Prostate gland (tissue), 2 donors: ENCODE measurements around the gene TPRX2. TPM values are rescaled to one million over a fixed set of nuclear protein-coding genes. Genes with fewer than 3 reads are reported as not detected.

ENCODE experiments used
- DNase-seq: peaks from one replicate; pipeline ENCODE4 v3.0.0-alpha.2; 2019; ENCODE audit warnings: low spot score
- H3K27ac ChIP-seq, 2 donors: fragments of 200-600 bp; sonication (generic); 2 replicates each; pipeline ENCODE4 v1.5.1; 2017 to 2019
- H3K27me3 ChIP-seq: fragments of 200-600 bp; sonication (generic); replicated peaks from 2 replicates; pipeline ENCODE4 v1.5.1; 2019; ENCODE audit not compliant: insufficient read depth
- H3K36me3 ChIP-seq, 2 donors: fragments of 200-600 bp; sonication (generic); 1 replicate in 1 of 2; 2 replicates in 1 of 2; pipeline versions ENCODE4 v1.5.1 to v1.8.1; 2017 to 2019
- H3K4me1 ChIP-seq: fragments of 200-600 bp; sonication (generic); replicated peaks from 2 replicates; pipeline ENCODE4 v1.5.1; 2019
- H3K4me3 ChIP-seq, 2 donors: fragments of 200-600 bp; sonication (generic); 2 replicates each; pipeline ENCODE4 v1.5.1; 2017 to 2019
- H3K9me3 ChIP-seq: fragments of 200-600 bp; sonication (generic); 2 replicates; pipeline ENCODE4 v1.5.1; 2017
- CTCF ChIP-seq, 4 experiments: fragments of 200-600 bp in 2 of 4; fragments of 450-650 bp in 2 of 4; sonication (generic) in 2 of 4; IDR thresholded peaks; 1 replicate in 3 of 4; 2 replicates in 1 of 4; pipeline ENCODE4 v1.5.1; 2016 to 2019; ENCODE audit warnings: antibody characterized with exemption in 4 of 4, mild to moderate bottlenecking in 2 of 4, moderate library complexity in 2 of 4
- POLR2A ChIP-seq: fragments of 450-650 bp; IDR thresholded peaks from one replicate; pipeline ENCODE4 v1.6.1; 2016; ENCODE audit warnings: antibody characterized with exemption, mild to moderate bottlenecking
- POLR2AphosphoS5 ChIP-seq: sonication (generic); formaldehyde crosslinking; IDR thresholded peaks from one replicate; pipeline ENCODE4 v1.6.1; 2017; ENCODE audit warnings: antibody characterized with exemption
- WGBS: methylation state at CpG from one replicate; pipeline ENCODE4 v1.1.5; 2018; 5-methylcytosine and 5-hydroxymethylcytosine counted together
- intact Hi-C: fragments of 100-400 bp; cut with DNase I; formaldehyde crosslinking; loops from one replicate; pipeline ENCODE4 v1.14.2; 2022
- total RNA-seq, 2 donors: library from RNA; depleted of rRNA; stranded (reverse); fragments of >200 nt; gene quantifications; one replicate each; pipeline ENCODE4 v1.1.0, GENCODE V29; 2016

Gene TPRX2
- total RNA-seq, 2 donors from 2014 or later, result not detected

- Histone ChIP-seq H3K27ac (no peak overlapping the region), H3K36me3 (no peaks in the 10 kb centered on the region), H3K4me3 (no peak overlapping the region), H3K27me3 (no peaks in the 10 kb centered on the region), H3K4me1 (no peaks in the 10 kb centered on the region), H3K9me3 (no peaks in the 10 kb centered on the region)
- WGBS, result 73% methylated on average over 3 of the region's 3 CpGs
- TF ChIP-seq CTCF (IDR thresholded peaks at IDR 0.05) (no peak), POLR2AphosphoS5 (no peak), POLR2A (no peak)
- intact Hi-C loops, result no loop called here
- no peak for DNase-seq
Measured at GRCh38 chr19:47882890-47883289, 23.9 kb downstream of the TPRX2 start.

DNA sequence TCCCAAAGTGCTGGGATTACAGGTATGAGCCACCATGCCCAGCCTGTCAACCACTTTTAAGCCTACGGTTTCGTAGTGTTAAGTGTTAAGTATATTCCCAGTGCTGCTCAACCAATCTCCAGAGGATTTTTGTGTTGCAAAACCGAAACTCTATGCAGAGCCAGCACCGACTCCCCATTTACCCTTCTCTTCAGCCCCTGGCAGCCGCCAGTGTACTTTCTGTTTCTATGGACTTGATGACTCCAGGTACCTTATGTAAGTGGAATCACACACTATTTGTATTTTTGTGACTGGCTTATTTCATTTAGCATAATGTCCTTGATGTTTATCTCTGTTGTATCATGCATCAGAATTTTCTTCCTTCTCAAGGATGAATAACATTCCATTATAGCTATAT lies 26.0 kb downstream of the TPRX2 start:
- WGBS, result 80% methylated on average over 5 of the region's 5 CpGs
- TF ChIP-seq POLR2AphosphoS5 (no peak), CTCF (IDR thresholded peaks at IDR 0.05) (no peak), POLR2A (no peak)
- Histone ChIP-seq H3K4me3 (no peak overlapping the region), H3K36me3 (no peaks in the 10 kb centered on the region), H3K4me1 (no peaks in the 10 kb centered on the region), H3K9me3 (no peaks in the 10 kb centered on the region), H3K27me3 (no peaks in the 10 kb centered on the region), H3K27ac (no peak overlapping the region)
- DNase-seq, result no peak
- intact Hi-C loops, result no loop called here

DNA sequence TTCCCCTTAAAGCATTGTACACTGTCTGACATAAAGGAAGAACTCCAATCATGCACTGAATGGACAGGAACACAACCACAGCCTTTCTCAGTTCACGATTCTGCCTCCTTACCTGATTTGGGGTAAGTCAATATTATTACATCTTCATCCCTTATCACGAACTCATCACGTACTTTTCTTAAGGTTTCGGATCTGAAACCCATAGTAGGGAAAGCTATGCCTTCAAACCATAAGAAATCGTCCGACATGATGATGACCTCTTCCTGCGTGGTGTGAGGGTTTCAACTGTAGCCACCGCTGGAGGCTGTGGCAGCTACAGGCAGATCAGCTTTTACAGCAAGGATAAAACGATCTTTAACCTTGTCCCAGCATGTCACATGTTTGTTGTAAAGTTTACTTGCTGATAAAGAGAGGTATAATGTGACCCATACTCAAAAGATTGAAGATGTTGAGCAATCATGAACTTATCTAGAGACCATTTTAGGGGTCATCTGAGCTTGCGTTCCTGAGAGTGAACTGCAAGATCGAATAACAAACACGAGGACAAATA lies 27.1 kb downstream of the TPRX2 start, which contains the start of gene SULT2A1:
Gene SULT2A1 (minus strand): TSS at position 306 of the 550 bp plus-strand sequence. CDS start 58 bp downstream, at position 248.
- intact Hi-C loops, result no loop called here
- H3K27me3 ChIP-seq, result no peaks in the 10 kb centered on the region
- WGBS, result 46% methylated on average over 12 of the region's 12 CpGs
- TF ChIP-seq POLR2AphosphoS5, result no peak
- TF ChIP-seq CTCF (IDR thresholded peaks at IDR 0.05), result no peak
- TF ChIP-seq POLR2A, result no peak
- no peak for DNase-seq
- no peaks in the 10 kb centered on the region for H3K36me3 ChIP-seq
- no peak within 1 kb of the TSS for H3K27ac ChIP-seq
- H3K4me3 ChIP-seq, result no peak within 1 kb of the TSS
- H3K4me1 ChIP-seq, result no peaks in the 10 kb centered on the region
- H3K9me3 ChIP-seq, result no peaks in the 10 kb centered on the region

GRCh38 chr19:47890865-47891621 lies 32.0 kb downstream of the TPRX2 start:
- intact Hi-C loops, result no loop called here
- Histone ChIP-seq H3K4me1 (no peaks in the 10 kb centered on the region), H3K27me3 (no peaks in the 10 kb centered on the region), H3K9me3 (no peaks in the 10 kb centered on the region), H3K4me3 (no peak overlapping the region), H3K36me3 (no peaks in the 10 kb centered on the region), H3K27ac (no peak overlapping the region)
- DNase-seq, result no peak
- no peak for TF ChIP-seq POLR2A
- no peak for TF ChIP-seq POLR2AphosphoS5
- no peak for TF ChIP-seq CTCF (IDR thresholded peaks at IDR 0.05)
- 65% methylated on average over 7 of the region's 7 CpGs for WGBS

GRCh38 chr19:47891622-47891922 lies 32.5 kb downstream of the TPRX2 start:
- Histone ChIP-seq H3K27me3 (no peaks in the 10 kb centered on the region), H3K4me1 (no peaks in the 10 kb centered on the region), H3K36me3 (no peaks in the 10 kb centered on the region), H3K27ac (no peak overlapping the region), H3K4me3 (no peak overlapping the region), H3K9me3 (no peaks in the 10 kb centered on the region)
- intact Hi-C loops, result no loop called here
- DNase-seq, result no peak
- WGBS, result 31% methylated on average over 2 of the region's 2 CpGs
- no peak for TF ChIP-seq POLR2A
- no peak for TF ChIP-seq POLR2AphosphoS5
- TF ChIP-seq CTCF (IDR thresholded peaks at IDR 0.05), result no peak
